Psoas muscle (tissue), 8 donors: ENCODE data around the gene SLC19A2. TPM values are rescaled to one million over a fixed set of nuclear protein-coding genes. Genes with fewer than 3 reads are reported as not detected.

Source experiments
- ATAC-seq, 4 donors: fragments of 200-7000 bp; cut with Tn5 transposase; one replicate each; pipeline ENCODE4 v1.9.1; 2020; ENCODE audit warnings: moderate library complexity in 3 of 4, mild to moderate bottlenecking in 2 of 4
- DNase-seq, 2 donors: peaks; one replicate each; pipeline ENCODE4 v3.0.0-alpha.2; 2020
- H3K27ac ChIP-seq: fragments of 200-600 bp; one replicate; pipeline ENCODE4 v1.8.0; 2022
- H3K27me3 ChIP-seq, 3 donors: fragments of 200-600 bp in 1 of 3; one replicate each; pipeline versions ENCODE4 v1.6.1 to v1.8.0; 2013 to 2022; ENCODE audit warnings: low read length in 2 of 3, mild to moderate bottlenecking in 2 of 3, moderate library complexity in 1 of 3; ENCODE audit not compliant: insufficient read depth in 3 of 3
- H3K36me3 ChIP-seq, 2 donors: fragments of 200-600 bp in 1 of 2; one replicate each; pipeline versions ENCODE4 v1.6.1 to v1.8.0; 2013 to 2022; ENCODE audit warnings: low read depth in 1 of 2, mild to moderate bottlenecking in 1 of 2, moderate library complexity in 1 of 2; ENCODE audit not compliant: insufficient read depth in 1 of 2
- H3K4me1 ChIP-seq: fragments of 200-600 bp; one replicate; pipeline ENCODE4 v1.8.0; 2022
- H3K4me3 ChIP-seq: fragments of 200-600 bp; one replicate; pipeline ENCODE4 v1.8.0; 2022; ENCODE audit warnings: mild to moderate bottlenecking
- H3K9me3 ChIP-seq: fragments of 200-600 bp; one replicate; pipeline ENCODE4 v1.8.0; 2022
- CTCF ChIP-seq: fragments of 200-600 bp; IDR thresholded peaks from one replicate; pipeline ENCODE4 v1.8.0; 2022; ENCODE audit warnings: antibody characterized with exemption
- WGBS, 3 donors: extraction: QIAGEN DNeasy Blood & Tissue Kit; methylation state at CpG; one replicate each; pipeline versions ENCODE4 v1.1.6 to v1.1.7; 2013; 5-methylcytosine and 5-hydroxymethylcytosine counted together
- intact Hi-C, 2 donors: fragments of 100-400 bp; cut with DNase I; formaldehyde crosslinking; loops; one replicate each; pipeline versions ENCODE4 v1.11.0 to v1.14.2; 2022
- polyA plus RNA-seq, 3 donors: library from polyadenylated mRNA; stranded (reverse); fragments of 200-250 nt; gene quantifications; one replicate each; pipeline ENCODE4 v1.2.3, GENCODE V29; 2013
- total RNA-seq, 4 donors: library from RNA; stranded (reverse); fragmentation: NEBNext Ultra II Directional in 2 of 4; extraction: Animal tissue kit (Norgen Biotek cat#: 25700) in 2 of 4; gene quantifications; one replicate each; pipeline versions ENCODE4 v1.2.1 to v1.2.4, GENCODE V29; 2021 to 2023
- donor health status: healthy with polysubstance abuse.
- donor health status: DM: no; HTN: no; CAD: no; lungs with moderate emphysema.
- donor health status: Bipolar disorder and iron deficiency.
- donor health status: healthy.
- donor health status: DM: yes; HTN: yes; CAD: no.
- donor health status: DM: no; HTN: no; CAD: no.
- donor health status: DM: no; HTN: no; CAD: no.
- donor health status: DM: yes; HTN: yes; CAD: no.

Gene SLC19A2
- total and polyA plus RNA-seq, 7 donors, result 23.6 to 151 (median 135) TPM

- Histone ChIP-seq H3K27me3 (no peaks in the 10 kb centered on the region), H3K9me3 (no peaks in the 10 kb centered on the region), H3K27ac (no peak overlapping the region), H3K4me1 (no peaks in the 10 kb centered on the region), H3K4me3 (no peak overlapping the region), H3K36me3 (no peaks in the 10 kb centered on the region)
- DNase-seq, result no peak
- TF ChIP-seq CTCF, result no peak
- intact Hi-C loops, result no loop called here
- WGBS, 3 donors, result 30 to 39% (median 39%) methylated on average over 3 of the region's 3 CpGs
- ATAC-seq, result no peak
Observed at GRCh38 chr1:169529068-169529642, 43.4 kb upstream of the SLC19A2 start.

- Histone ChIP-seq H3K27ac (no peak overlapping the region), H3K36me3 (no peaks in the 10 kb centered on the region), H3K9me3 (no peaks in the 10 kb centered on the region), H3K4me1 (no peaks in the 10 kb centered on the region), H3K27me3 (no peaks in the 10 kb centered on the region), H3K4me3 (no peak overlapping the region)
- ATAC-seq (no peak), DNase-seq (no peak)
- no peak for TF ChIP-seq CTCF
- intact Hi-C loops, result no loop called here
- 62 to 78% (median 68%) methylated on average over 9 of the region's 9 CpGs for WGBS, 3 donors
Observed at GRCh38 chr1:169528215-169529067, 42.7 kb upstream of the SLC19A2 start.

GRCh38 chr1:169527451-169528214 is 41.9 kb upstream of the SLC19A2 start:
- intact Hi-C loops, result no loop called here
- 85 to 90% (median 88%) methylated on average over 5 of the region's 5 CpGs for WGBS, 3 donors
- Histone ChIP-seq H3K27ac (no peak overlapping the region), H3K9me3 (no peaks in the 10 kb centered on the region), H3K4me3 (no peak overlapping the region), H3K36me3 (no peaks in the 10 kb centered on the region), H3K4me1 (no peaks in the 10 kb centered on the region), H3K27me3 (no peaks in the 10 kb centered on the region)
- no peak for DNase-seq
- ATAC-seq, result peak in 3 of 4 donors; percentile 53 to 68 (median 59)
- TF ChIP-seq CTCF, result no peak

- no peaks in the 10 kb centered on the region for H3K36me3 ChIP-seq
- intact Hi-C loops, result no loop called here
- no peaks in the 10 kb centered on the region for H3K27me3 ChIP-seq
- DNase-seq (no peak), ATAC-seq (no peak)
- H3K4me3 ChIP-seq, result no peak overlapping the region
- no peak for TF ChIP-seq CTCF
- no peaks in the 10 kb centered on the region for H3K9me3 ChIP-seq
- 80 to 88% (median 83%) methylated on average over 3 of the region's 3 CpGs for WGBS, 3 donors
- no peak overlapping the region for H3K27ac ChIP-seq
- no peaks in the 10 kb centered on the region for H3K4me1 ChIP-seq
Observed at GRCh38 chr1:169527001-169527400, 41.3 kb upstream of the SLC19A2 start.
